Measurements from ENCODE around the gene KRTAP5-6.
"Not testable (repeated sequence)": the region's sequence is repeated elsewhere in the genome, so short reads cannot be mapped to it uniquely, and the experiment has no call there.

The KRTAP5-6 gene

GRCh38 chr11:1670905-1671371 is 26.1 kb upstream of the KRTAP5-6 start:
- H3K9me3 Mint-ChIP-seq (ENCODE audit: low read depth): no peaks in the 10 kb centered on the region
- H3K36me3 Mint-ChIP-seq: no peaks in the 10 kb centered on the region
- H3K27me3 Mint-ChIP-seq: peaks cover 11% of the 10 kb centered on the region
- peaks cover 7% of the 10 kb centered on the region for H3K4me1 Mint-ChIP-seq (ENCODE audit: low read depth)
- H3K4me3 Mint-ChIP-seq: no peak overlapping the region
- no peak overlapping the region for H3K27ac Mint-ChIP-seq

DNA sequence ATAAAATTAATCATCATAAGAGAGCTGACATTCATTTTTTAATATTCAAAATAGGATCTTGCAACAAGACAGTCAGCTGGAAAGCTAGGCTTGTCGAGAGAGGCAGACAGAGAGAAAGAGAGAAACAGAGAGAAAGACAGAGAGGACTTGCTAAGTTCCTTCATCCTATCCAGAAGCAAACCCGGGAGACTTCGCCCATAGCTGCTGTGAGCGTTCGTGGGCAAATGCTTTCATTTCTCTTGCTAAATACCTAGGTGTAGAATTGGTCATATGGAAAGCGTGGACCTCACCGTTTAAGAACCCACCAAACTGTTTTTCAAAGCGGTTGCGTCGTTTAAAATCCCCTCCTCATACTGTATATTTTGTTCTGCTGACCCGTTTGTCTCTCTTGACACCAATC is 25.3 kb upstream of the KRTAP5-6 start:
- Mint-ChIP-seq H3K4me3 (no peak overlapping the region), H3K27me3 (peaks cover 13% of the 10 kb centered on the region), H3K36me3 (no peaks in the 10 kb centered on the region), H3K9me3 (ENCODE audit: low read depth) (no peaks in the 10 kb centered on the region), H3K27ac (no peak overlapping the region), H3K4me1 (ENCODE audit: low read depth) (peaks cover 7% of the 10 kb centered on the region)

- no peaks in the 10 kb centered on the region for H3K9me3 Mint-ChIP-seq (ENCODE audit: low read depth)
- no peak overlapping the region for H3K4me3 Mint-ChIP-seq
- H3K27me3 Mint-ChIP-seq: peaks cover 13% of the 10 kb centered on the region
- H3K27ac Mint-ChIP-seq: no peak overlapping the region
- peaks cover 7% of the 10 kb centered on the region for H3K4me1 Mint-ChIP-seq (ENCODE audit: low read depth)
- H3K36me3 Mint-ChIP-seq: no peaks in the 10 kb centered on the region
Observed at GRCh38 chr11:1672613-1673350, 24.2 kb upstream of the KRTAP5-6 start.

DNA sequence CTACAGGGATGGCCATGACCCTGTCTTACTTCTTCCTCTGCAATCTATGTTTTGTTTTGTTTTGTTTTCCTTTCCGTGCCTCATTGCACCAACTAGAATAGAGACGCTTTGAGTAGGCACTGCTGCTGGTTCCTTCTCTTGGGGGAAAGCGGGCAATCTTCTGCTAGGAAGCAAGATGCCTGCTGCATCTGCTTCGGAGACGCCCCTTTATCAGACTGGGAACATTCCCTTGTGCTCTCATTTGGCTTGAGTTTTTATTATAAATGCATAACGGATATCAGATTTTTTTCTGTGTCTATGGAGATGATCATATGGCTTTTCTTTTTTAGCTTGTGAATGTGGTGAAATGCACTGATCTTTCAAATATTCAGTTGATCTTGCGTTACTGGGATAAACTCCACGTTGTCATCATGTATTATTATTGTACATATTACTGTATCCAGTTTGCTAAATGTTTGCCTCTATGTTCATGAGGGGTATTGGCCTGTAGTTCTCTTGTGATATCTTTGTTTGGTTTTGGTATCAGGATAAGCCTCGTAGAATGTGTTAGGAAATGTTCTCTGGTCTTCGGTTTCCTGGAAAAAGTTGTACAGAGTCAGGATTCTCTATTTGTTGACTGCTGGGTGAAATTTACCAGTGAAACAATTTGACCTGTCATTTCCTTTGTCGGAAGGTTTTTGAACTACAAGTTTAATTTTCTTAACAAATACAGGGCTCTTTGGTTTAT is 23.4 kb upstream of the KRTAP5-6 start:
- H3K36me3 Mint-ChIP-seq: no peaks in the 10 kb centered on the region
- peaks cover 15% of the 10 kb centered on the region for H3K27me3 Mint-ChIP-seq
- H3K9me3 Mint-ChIP-seq (ENCODE audit: low read depth): no peaks in the 10 kb centered on the region
- H3K4me1 Mint-ChIP-seq (ENCODE audit: low read depth): peaks cover 7% of the 10 kb centered on the region
- H3K4me3 Mint-ChIP-seq: no peak overlapping the region
- H3K27ac Mint-ChIP-seq: no peak overlapping the region

DNA sequence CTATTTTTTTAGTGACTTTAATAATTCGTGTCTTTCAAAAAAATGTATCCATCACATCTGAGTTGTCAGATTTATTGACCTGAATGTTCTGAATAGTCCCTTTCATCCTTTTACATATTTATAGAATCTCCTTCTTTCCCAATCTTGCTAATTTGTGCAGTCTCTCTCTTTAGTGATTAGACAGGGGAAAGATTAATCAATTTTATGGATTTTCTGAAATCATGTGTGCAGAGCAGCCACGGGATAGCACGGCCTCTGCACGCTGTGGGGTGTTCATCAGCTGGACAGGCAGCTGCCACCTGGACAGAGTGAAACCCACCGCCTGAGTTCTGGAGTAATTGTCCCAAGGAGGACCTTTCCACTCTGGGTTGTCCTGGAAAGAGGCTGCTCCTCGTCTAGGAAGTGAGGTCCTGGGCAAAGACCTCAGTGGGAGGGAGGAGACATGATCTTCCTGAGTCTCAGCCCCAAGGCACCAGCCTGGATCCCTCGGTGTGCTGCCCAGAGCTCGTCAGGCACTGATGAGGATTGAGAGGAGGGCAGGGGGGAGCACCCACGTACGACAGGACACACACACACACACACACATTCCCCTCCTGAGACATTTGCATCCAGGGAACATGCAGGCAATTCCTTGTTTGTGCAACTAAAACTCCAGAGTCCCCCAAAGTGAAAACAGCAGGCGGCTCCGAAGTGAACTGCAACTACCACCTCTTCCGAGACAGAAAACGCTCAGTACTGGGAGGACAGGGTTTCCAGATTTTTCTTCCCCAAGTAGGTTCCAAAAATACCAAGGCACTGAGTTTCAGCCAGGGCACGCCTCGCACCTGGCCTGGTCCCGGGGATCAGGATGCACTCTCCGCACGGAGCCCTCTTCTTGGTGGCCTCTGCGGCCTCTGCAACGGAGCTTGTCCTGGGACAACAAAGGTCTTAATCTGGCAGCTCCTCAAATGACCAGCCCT is 22.5 kb upstream of the KRTAP5-6 start:
- Mint-ChIP-seq H3K9me3 (ENCODE audit: low read depth) (no peaks in the 10 kb centered on the region), H3K36me3 (no peaks in the 10 kb centered on the region), H3K4me1 (ENCODE audit: low read depth) (peaks cover 2% of the 10 kb centered on the region), H3K27me3 (peaks cover 10% of the 10 kb centered on the region), H3K4me3 (no peak overlapping the region), H3K27ac (no peak overlapping the region)

DNA sequence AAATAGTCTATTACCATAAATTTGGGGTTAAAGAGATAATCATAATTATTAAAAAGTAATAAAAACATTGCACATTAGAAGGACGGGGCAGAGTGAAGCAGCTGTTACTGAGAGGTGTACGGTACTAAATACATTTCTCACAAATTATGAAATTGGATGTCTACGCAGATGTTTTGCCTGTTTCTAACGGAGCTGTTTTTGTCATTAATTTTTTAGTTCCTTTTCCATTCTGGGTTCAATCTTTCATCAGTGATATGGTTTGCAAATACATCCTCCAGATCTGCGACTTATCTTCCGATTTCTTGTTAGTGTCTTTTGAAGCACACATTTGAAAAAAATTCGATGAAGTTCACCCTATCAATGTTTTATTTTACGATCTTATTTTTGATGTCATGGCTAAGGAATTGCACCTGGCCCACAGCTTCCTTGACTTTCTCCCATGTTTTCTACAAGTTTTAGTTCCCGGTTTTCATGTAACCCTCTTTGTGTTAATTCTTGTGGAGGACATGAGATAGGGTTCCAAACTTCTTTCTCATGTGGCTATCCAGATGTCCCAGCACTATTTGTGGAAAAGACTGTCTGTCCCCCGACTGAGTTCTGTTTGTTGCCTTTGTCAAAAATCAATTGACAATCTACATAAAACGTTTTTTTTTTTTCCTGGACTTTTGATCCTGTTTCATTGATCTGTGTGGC is 21.3 kb upstream of the KRTAP5-6 start:
- Mint-ChIP-seq H3K27ac (no peak overlapping the region), H3K4me3 (no peak overlapping the region), H3K4me1 (ENCODE audit: low read depth) (no peaks in the 10 kb centered on the region), H3K27me3 (peaks cover 10% of the 10 kb centered on the region), H3K36me3 (no peaks in the 10 kb centered on the region), H3K9me3 (ENCODE audit: low read depth) (no peaks in the 10 kb centered on the region)

DNA sequence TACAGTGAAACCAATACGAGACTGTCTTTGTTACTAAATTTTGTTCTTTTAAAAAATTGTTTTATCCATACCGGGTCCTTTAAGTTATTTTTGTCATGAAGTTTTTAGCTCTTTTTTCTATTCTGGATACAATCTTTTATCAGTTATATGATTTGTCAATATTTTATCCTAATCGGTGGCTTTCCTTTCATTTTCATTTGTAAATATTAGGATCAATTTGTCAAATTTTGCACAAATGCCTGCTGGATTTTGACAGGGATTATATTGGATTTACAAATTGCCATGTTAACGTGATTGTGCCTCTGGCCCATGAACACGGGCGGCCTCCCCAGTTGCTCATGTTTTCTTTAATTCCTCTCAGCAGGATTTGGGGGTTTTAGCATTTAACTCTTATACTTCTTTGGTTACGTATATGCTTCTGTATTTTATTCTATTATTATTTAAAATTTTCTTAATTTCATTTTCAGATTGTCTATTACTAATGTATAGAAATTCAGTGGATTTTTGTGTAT is 20.7 kb upstream of the KRTAP5-6 start:
- no peaks in the 10 kb centered on the region for H3K4me1 Mint-ChIP-seq (ENCODE audit: low read depth)
- no peaks in the 10 kb centered on the region for H3K36me3 Mint-ChIP-seq
- H3K27ac Mint-ChIP-seq: no peak overlapping the region
- no peaks in the 10 kb centered on the region for H3K9me3 Mint-ChIP-seq (ENCODE audit: low read depth)
- H3K4me3 Mint-ChIP-seq: no peak overlapping the region
- H3K27me3 Mint-ChIP-seq: peaks cover 10% of the 10 kb centered on the region

DNA sequence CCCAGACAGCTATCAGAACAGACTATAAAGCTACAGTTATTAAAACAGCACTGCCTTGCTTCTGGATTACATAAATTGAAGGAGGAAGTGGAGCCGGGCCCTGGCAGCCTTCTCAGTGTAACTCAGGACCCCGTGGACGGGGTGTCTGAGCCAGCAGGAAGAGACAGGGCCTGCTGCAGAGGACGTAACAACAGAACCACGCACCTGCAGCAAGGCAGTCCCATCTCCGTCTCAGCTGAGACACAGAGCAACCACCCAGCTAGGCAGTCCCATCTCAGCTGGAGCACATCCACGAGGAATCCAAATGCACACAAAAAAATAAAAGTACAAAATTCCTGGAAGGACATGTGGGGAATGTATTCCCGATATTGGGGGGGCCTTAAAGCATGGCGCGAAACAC is 17.1 kb upstream of the KRTAP5-6 start:
- H3K4me3 Mint-ChIP-seq: no peak overlapping the region
- no peak overlapping the region for H3K27ac Mint-ChIP-seq
- H3K4me1 Mint-ChIP-seq (ENCODE audit: low read depth): no peaks in the 10 kb centered on the region
- H3K27me3 Mint-ChIP-seq: peaks cover 9% of the 10 kb centered on the region
- no peaks in the 10 kb centered on the region for H3K36me3 Mint-ChIP-seq
- no peaks in the 10 kb centered on the region for H3K9me3 Mint-ChIP-seq (ENCODE audit: low read depth)

GRCh38 chr11:1682225-1682905 is 14.6 kb upstream of the KRTAP5-6 start:
- H3K27ac Mint-ChIP-seq: no peak overlapping the region
- H3K4me1 Mint-ChIP-seq (ENCODE audit: low read depth): no peaks in the 10 kb centered on the region
- no peaks in the 10 kb centered on the region for H3K9me3 Mint-ChIP-seq (ENCODE audit: low read depth)
- peaks cover 5% of the 10 kb centered on the region for H3K27me3 Mint-ChIP-seq
- H3K36me3 Mint-ChIP-seq: no peaks in the 10 kb centered on the region
- no peak overlapping the region for H3K4me3 Mint-ChIP-seq

DNA sequence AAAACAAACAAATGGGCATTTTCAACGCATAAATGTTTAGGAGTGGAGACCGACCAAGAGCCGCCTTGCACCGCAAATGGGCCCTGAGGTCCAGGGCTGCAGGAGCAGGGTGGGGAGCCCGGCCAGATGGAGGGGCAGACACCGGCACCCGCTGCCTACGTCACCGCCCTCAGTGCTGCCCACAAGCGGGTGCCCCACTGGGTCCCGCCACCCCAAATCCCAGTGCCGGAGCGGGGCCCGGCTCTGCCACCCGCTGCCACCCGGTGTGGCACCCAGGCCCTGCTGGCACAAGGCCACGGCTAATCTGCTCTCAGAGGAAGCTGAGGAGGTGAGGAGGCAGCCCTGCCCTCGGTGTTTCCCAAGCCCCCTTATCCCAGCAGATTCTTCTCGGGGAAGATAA is 13.8 kb upstream of the KRTAP5-6 start:
- H3K9me3 Mint-ChIP-seq (ENCODE audit: low read depth); H3K4me1 Mint-ChIP-seq (ENCODE audit: low read depth); H3K4me3 Mint-ChIP-seq; H3K36me3 Mint-ChIP-seq; H3K27ac Mint-ChIP-seq; H3K27me3 Mint-ChIP-seq: not testable (repeated sequence)

DNA sequence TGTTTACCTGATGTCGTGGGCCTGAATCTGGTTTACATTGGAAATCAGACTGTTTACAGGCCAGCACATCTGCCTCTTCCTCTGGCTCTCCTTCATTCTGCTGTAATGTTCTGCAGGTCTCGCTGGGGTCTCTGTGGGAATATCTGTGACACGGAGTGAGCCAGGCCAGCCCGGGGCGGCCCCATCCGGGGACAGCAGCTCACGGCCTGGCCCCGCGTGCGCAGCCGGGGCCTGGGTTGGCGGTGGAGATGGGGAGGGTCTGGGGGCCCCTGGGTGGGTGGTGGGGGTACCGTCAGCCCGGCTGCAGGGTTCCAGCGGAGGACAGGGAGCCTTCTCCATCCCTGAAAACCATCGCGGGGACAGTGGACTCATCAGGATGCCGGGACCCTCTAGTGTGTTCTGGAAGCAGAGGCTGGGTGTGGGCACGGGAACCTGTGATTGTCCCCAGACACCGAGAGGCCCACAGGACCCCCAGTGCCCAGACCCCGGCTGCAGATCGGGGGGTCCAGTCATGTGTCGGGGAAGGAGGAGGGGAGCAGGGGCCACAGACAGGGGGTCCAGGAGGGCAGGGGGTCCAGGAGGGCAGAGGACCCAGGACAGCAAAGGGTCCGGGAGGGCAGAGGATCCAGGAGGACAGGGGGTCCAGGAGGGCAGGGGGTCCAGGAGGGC is 13.0 kb upstream of the KRTAP5-6 start:
- H3K27ac Mint-ChIP-seq; H3K4me1 Mint-ChIP-seq (ENCODE audit: low read depth); H3K36me3 Mint-ChIP-seq; H3K27me3 Mint-ChIP-seq; H3K4me3 Mint-ChIP-seq; H3K9me3 Mint-ChIP-seq (ENCODE audit: low read depth): not testable (repeated sequence)

- H3K4me1 Mint-ChIP-seq (ENCODE audit: low read depth); H3K27me3 Mint-ChIP-seq; H3K27ac Mint-ChIP-seq; H3K4me3 Mint-ChIP-seq; H3K9me3 Mint-ChIP-seq (ENCODE audit: low read depth); H3K36me3 Mint-ChIP-seq: not testable (repeated sequence)
Observed at GRCh38 chr11:1684886-1685874, 11.8 kb upstream of the KRTAP5-6 start.

GRCh38 chr11:1686220-1686619 is 10.8 kb upstream of the KRTAP5-6 start:
- H3K27ac Mint-ChIP-seq; H3K4me1 Mint-ChIP-seq (ENCODE audit: low read depth); H3K4me3 Mint-ChIP-seq; H3K36me3 Mint-ChIP-seq; H3K27me3 Mint-ChIP-seq; H3K9me3 Mint-ChIP-seq (ENCODE audit: low read depth): not testable (repeated sequence)

Data from activated naive CD8-positive, alpha-beta T cell (primary cell).